Progenitor cell of endocrine pancreas (in vitro differentiated cells): ENCODE data around the gene TRIM2. TPM values are rescaled to one million over a fixed set of nuclear protein-coding genes. Genes with fewer than 3 reads are reported as not detected.

ENCODE experiments used
- DNase-seq: peaks from one replicate; pipeline ENCODE4 v3.0.0; 2021; ENCODE audit warnings: low spot score; ENCODE audit not compliant: unreplicated experiment
- H3K27ac Mint-ChIP-seq: 2 replicates; pipeline ENCODE4 v1.8.0; 2021; ENCODE audit warnings: mild to moderate bottlenecking, moderate library complexity, mixed read lengths
- H3K27me3 Mint-ChIP-seq: 2 replicates; pipeline ENCODE4 v1.8.0; 2021; ENCODE audit warnings: mixed read lengths
- H3K36me3 Mint-ChIP-seq: 2 replicates; pipeline ENCODE4 v1.8.0; 2022; ENCODE audit warnings: mixed read lengths; ENCODE audit not compliant: insufficient read depth
- H3K4me1 Mint-ChIP-seq: 2 replicates; pipeline ENCODE4 v1.8.0; 2021; ENCODE audit warnings: low read depth, mixed read lengths
- H3K4me3 Mint-ChIP-seq: 2 replicates; pipeline ENCODE4 v1.8.0; 2021; ENCODE audit warnings: low read depth, mild to moderate bottlenecking, moderate library complexity, mixed read lengths
- H3K9me3 Mint-ChIP-seq: 2 replicates; pipeline ENCODE4 v1.8.0; 2021; ENCODE audit warnings: low read depth, mixed read lengths
- long read RNA-seq: library from polyadenylated mRNA; unstranded; transcript quantifications from one replicate; pipeline ENCODE4 v2.0.0, GENCODE V29; 2020
- total RNA-seq: library from RNA; stranded (reverse); gene quantifications from 2 replicates; pipeline ENCODE4 v1.2.1, GENCODE V29; 2021
- TF ChIP-seq, protein P1 (sequence below): fragments of 200-600 bp; sonication (generic); IDR thresholded peaks from one replicate; pipeline ENCODE4 v1.5.0; 2021; ENCODE audit warnings: antibody characterized with exemption, mild to moderate bottlenecking; ENCODE audit not compliant: unreplicated experiment

The TRIM2 gene
- 52.5 and 59.6 TPM in 2 replicates for total RNA-seq
- long read RNA-seq, full-length matches to known transcripts = 52 of 157 reads
- long read RNA-seq, partial matches to known transcripts = 43 of 157 reads
- long read RNA-seq, other reads (novel, unspliced or antisense) = 62 of 157 reads

DNA sequence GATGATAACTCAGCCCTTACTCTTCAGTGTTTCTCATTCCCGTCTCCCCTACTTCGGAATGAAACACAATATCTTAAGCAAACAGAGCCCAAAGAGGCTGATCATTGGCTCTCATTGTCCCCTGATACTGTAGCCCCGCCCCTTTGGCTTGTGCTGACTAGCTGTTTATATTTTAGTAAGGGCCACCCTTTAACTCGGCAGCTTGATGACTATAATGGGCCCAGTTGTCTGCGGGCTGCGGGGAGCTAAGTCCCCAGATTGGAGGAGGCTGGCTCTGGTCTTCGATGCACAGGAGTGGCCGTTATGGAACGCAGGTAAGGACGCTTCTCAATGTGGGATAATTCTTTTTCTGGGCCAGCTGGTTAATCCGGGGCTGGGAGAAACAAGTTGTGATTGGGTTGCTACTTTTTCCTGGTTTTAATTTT is at the start of gene TRIM2:
Gene TRIM2, plus strand, starts transcription at position 197 of the 425 bp plus-strand sequence. Its CDS starts 88 bp downstream, at position 285.
- TF ChIP-seq, protein P1, sequence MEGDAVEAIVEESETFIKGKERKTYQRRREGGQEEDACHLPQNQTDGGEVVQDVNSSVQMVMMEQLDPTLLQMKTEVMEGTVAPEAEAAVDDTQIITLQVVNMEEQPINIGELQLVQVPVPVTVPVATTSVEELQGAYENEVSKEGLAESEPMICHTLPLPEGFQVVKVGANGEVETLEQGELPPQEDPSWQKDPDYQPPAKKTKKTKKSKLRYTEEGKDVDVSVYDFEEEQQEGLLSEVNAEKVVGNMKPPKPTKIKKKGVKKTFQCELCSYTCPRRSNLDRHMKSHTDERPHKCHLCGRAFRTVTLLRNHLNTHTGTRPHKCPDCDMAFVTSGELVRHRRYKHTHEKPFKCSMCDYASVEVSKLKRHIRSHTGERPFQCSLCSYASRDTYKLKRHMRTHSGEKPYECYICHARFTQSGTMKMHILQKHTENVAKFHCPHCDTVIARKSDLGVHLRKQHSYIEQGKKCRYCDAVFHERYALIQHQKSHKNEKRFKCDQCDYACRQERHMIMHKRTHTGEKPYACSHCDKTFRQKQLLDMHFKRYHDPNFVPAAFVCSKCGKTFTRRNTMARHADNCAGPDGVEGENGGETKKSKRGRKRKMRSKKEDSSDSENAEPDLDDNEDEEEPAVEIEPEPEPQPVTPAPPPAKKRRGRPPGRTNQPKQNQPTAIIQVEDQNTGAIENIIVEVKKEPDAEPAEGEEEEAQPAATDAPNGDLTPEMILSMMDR = no peak
- H3K27ac Mint-ChIP-seq = peak within 1 kb of the TSS; percentile 96
- H3K27me3 Mint-ChIP-seq = no peaks in the 10 kb centered on the region
- no peaks in the 10 kb centered on the region for H3K36me3 Mint-ChIP-seq
- DNase-seq = peak; percentile 27
- H3K9me3 Mint-ChIP-seq = peaks cover 3% of the 10 kb centered on the region
- peak within 1 kb of the TSS; percentile 81 for H3K4me3 Mint-ChIP-seq
- peaks cover 44% of the 10 kb centered on the region for H3K4me1 Mint-ChIP-seq

DNA sequence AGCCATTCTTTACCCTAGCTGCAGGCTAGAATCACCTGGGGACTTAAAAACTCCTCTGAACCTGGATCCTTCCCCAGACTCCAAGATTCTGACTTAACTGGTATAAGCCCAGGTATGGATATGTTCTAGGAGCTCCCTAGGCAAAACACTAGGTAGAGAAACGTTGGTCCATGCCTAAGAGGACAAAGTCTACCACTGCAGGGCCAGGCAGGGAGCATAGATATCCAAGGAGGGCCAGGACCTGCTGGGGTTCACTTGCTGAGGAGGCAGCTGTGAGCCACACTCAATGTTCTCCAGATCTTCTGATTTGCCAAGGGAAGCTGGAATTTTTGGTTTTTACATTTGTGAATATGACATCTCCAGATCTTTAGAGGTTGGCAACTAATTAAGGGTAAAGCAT is 48.6 kb upstream of the TRIM2 start:
- Mint-ChIP-seq H3K4me3 (peak overlapping the region; percentile 7), H3K27ac (no peak overlapping the region), H3K4me1 (peaks cover 12% of the 10 kb centered on the region), H3K36me3 (no peaks in the 10 kb centered on the region), H3K9me3 (no peaks in the 10 kb centered on the region), H3K27me3 (peaks cover 72% of the 10 kb centered on the region)
- TF ChIP-seq, protein P1 = no peak
- no peak for DNase-seq

DNA sequence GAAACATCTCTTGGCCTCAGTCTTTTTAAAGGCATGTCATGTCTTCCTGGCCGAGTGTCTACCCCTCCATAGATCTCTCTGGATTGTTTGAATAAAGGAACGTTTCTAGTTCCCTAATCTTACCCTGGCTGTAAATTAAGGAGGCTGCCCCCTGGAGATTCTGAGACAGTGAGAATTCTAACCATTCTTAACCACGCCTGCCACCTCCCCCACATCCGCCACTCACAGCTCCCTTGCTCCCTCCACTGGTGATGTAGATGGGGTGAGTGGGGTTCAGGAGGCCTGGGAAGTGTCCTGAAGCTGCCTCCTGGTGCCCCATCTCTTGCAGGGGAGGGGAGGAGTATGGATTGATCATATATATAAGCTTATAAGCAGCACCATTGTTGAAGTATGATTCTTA is 48.0 kb upstream of the TRIM2 start:
- H3K4me1 Mint-ChIP-seq = peaks cover 12% of the 10 kb centered on the region
- H3K4me3 Mint-ChIP-seq = no peak overlapping the region
- H3K27me3 Mint-ChIP-seq = peaks cover 72% of the 10 kb centered on the region
- TF ChIP-seq, protein P1 = no peak
- no peak overlapping the region for H3K27ac Mint-ChIP-seq
- DNase-seq = no peak
- H3K36me3 Mint-ChIP-seq = no peaks in the 10 kb centered on the region
- no peaks in the 10 kb centered on the region for H3K9me3 Mint-ChIP-seq

DNA sequence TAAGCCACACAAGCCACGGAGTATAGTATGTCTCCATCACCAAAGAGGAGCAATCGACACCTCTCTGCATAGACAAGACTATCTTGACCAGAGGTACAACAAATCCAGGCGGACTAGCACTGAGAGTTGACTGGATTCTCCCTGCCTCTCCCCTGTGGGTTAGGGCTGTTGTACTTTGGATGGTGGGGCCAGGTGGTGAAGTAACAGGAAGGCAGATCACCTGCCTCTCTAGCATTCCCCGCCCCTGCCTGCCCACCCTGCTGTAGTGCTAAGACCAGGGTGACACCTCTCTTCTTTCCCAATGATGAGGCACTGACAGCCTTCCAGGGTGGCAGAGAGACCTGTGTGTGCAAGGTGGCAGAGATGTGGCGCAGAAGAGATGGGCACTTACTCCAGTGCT is 47.5 kb upstream of the TRIM2 start:
- TF ChIP-seq, protein P1 = no peak
- Mint-ChIP-seq H3K9me3 (no peaks in the 10 kb centered on the region), H3K36me3 (no peaks in the 10 kb centered on the region), H3K4me3 (no peak overlapping the region), H3K27ac (no peak overlapping the region), H3K27me3 (peaks cover 70% of the 10 kb centered on the region), H3K4me1 (peaks cover 10% of the 10 kb centered on the region)
- no peak for DNase-seq

DNA sequence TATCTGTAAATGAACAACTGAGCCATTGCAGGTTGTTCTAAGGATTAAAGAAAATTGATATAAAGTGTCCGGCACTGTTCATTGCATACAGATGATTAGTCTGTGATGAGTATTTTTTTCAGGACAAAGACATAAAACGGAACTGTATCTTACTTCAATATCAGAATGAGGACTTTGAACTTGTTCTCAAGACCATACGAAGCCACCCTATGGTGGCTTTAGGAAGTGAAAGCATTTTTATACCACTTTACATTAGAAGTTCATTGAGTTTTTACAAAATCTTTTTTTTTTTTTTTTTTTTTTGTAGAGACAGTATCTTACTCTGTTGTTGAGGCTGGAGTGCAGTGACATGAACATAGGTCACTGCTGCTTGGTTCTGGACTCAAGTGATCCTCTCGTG is 45.2 kb upstream of the TRIM2 start:
- peaks cover 56% of the 10 kb centered on the region for H3K27me3 Mint-ChIP-seq
- no peak for DNase-seq
- H3K4me3 Mint-ChIP-seq = no peak overlapping the region
- no peak overlapping the region for H3K27ac Mint-ChIP-seq
- no peaks in the 10 kb centered on the region for H3K9me3 Mint-ChIP-seq
- no peaks in the 10 kb centered on the region for H3K4me1 Mint-ChIP-seq
- TF ChIP-seq, protein P1 = peak; percentile 22
- no peaks in the 10 kb centered on the region for H3K36me3 Mint-ChIP-seq
